ENCODE results near the gene KIF3B.
"Not testable (repeated sequence)": the region's sequence is repeated elsewhere in the genome, so short reads cannot be mapped to it uniquely, and the experiment has no call there.

The KIF3B gene

GRCh38 chr20:32260973-32261372, 16.5 kb upstream of the KIF3B start:
- not testable (repeated sequence) for H4K8ac ChIP-seq (ENCODE audit: low read length); H2BK5ac ChIP-seq (ENCODE audit: low read depth, low read length, poor library complexity, severe bottlenecking); H3K4ac ChIP-seq (ENCODE audit: low read depth in 1 of 2, low read length in 2 of 2); H3K36me3 ChIP-seq (ENCODE audit: control insufficient read depth in 1 of 2, insufficient read depth in 2 of 2, low read depth in 1 of 2, low read length in 2 of 2); H3K18ac ChIP-seq (ENCODE audit: low read depth in 1 of 2, low read length in 2 of 2); H4K91ac ChIP-seq (ENCODE audit: low read length); H3K4me3 ChIP-seq (ENCODE audit: insufficient read depth in 1 of 2, low read depth in 1 of 2, low read length in 2 of 2); H2BK120ac ChIP-seq (ENCODE audit: low read depth, low read length); H3K27me3 ChIP-seq (ENCODE audit: control insufficient read depth in 1 of 2, insufficient read depth in 1 of 2, low read length in 2 of 2); H3K4me2 ChIP-seq (ENCODE audit: low read length, poor library complexity, severe bottlenecking); H3K23ac ChIP-seq (ENCODE audit: low read length in 2 of 2); H3K14ac ChIP-seq (ENCODE audit: low read length in 2 of 2); H3K4me1 ChIP-seq (ENCODE audit: control insufficient read depth, insufficient read depth, low read depth, low read length); H3K27ac ChIP-seq (ENCODE audit: low read length, poor library complexity, severe bottlenecking); DNase-seq; H3K79me1 ChIP-seq (replicated peaks; ENCODE audit: low read length, poor library complexity, severe bottlenecking); H3K9me3 ChIP-seq (ENCODE audit: control insufficient read depth, low read length); H2AK5ac ChIP-seq (ENCODE audit: low read length, severe bottlenecking); H2BK12ac ChIP-seq (ENCODE audit: low read length in 2 of 2); H3K9ac ChIP-seq (ENCODE audit: low read length); H2BK15ac ChIP-seq (ENCODE audit: low read depth, poor library complexity, severe bottlenecking); H2AFZ ChIP-seq (ENCODE audit: low read depth, low read length)
- 89% methylated on average over 10 of the region's 10 CpGs for WGBS

- H4K8ac ChIP-seq (ENCODE audit: low read length) = no peak overlapping the region
- no peak overlapping the region for H2BK15ac ChIP-seq (ENCODE audit: low read depth, poor library complexity, severe bottlenecking)
- H3K27me3 ChIP-seq (ENCODE audit: control insufficient read depth in 1 of 2, insufficient read depth in 1 of 2, low read length in 2 of 2) = no peaks in the 10 kb centered on the region
- H2BK12ac ChIP-seq (ENCODE audit: low read length in 2 of 2) = no peak overlapping the region
- H3K23ac ChIP-seq (ENCODE audit: low read length in 2 of 2) = no peak overlapping the region
- no peak overlapping the region for H4K91ac ChIP-seq (ENCODE audit: low read length)
- H3K4me1 ChIP-seq (ENCODE audit: control insufficient read depth, insufficient read depth, low read depth, low read length) = no peaks in the 10 kb centered on the region
- H3K4ac ChIP-seq (ENCODE audit: low read depth in 1 of 2, low read length in 2 of 2) = no peak overlapping the region
- no peak overlapping the region for H3K18ac ChIP-seq (ENCODE audit: low read depth in 1 of 2, low read length in 2 of 2)
- H3K36me3 ChIP-seq (ENCODE audit: control insufficient read depth in 1 of 2, insufficient read depth in 2 of 2, low read depth in 1 of 2, low read length in 2 of 2) = no peaks in the 10 kb centered on the region
- H3K9ac ChIP-seq (ENCODE audit: low read length) = no peak overlapping the region
- H2AK5ac ChIP-seq (ENCODE audit: low read length, severe bottlenecking) = no peak overlapping the region
- no peak overlapping the region for H2BK5ac ChIP-seq (ENCODE audit: low read depth, low read length, poor library complexity, severe bottlenecking)
- no peak overlapping the region for H3K4me3 ChIP-seq (ENCODE audit: insufficient read depth in 1 of 2, low read depth in 1 of 2, low read length in 2 of 2)
- no peak overlapping the region for H3K4me2 ChIP-seq (ENCODE audit: low read length, poor library complexity, severe bottlenecking)
- no peak overlapping the region for H2AFZ ChIP-seq (ENCODE audit: low read depth, low read length)
- no peaks in the 10 kb centered on the region for H3K79me1 ChIP-seq (replicated peaks; ENCODE audit: low read length, poor library complexity, severe bottlenecking)
- H3K14ac ChIP-seq (ENCODE audit: low read length in 2 of 2) = no peak overlapping the region
- H3K9me3 ChIP-seq (ENCODE audit: control insufficient read depth, low read length) = no peaks in the 10 kb centered on the region
- no peak overlapping the region for H2BK120ac ChIP-seq (ENCODE audit: low read depth, low read length)
- WGBS = 80% methylated on average over 2 of the region's 2 CpGs
- H3K27ac ChIP-seq (ENCODE audit: low read length, poor library complexity, severe bottlenecking) = no peak overlapping the region
- DNase-seq = no peak
Observed at GRCh38 chr20:32261644-32262043, 15.8 kb upstream of the KIF3B start.

GRCh38 chr20:32263398-32263954, 14.0 kb upstream of the KIF3B start:
- Histone ChIP-seq H3K9ac (ENCODE audit: low read length) (no peak overlapping the region), H2AK5ac (ENCODE audit: low read length, severe bottlenecking) (no peak overlapping the region), H3K27me3 (ENCODE audit: control insufficient read depth in 1 of 2, insufficient read depth in 1 of 2, low read length in 2 of 2) (no peaks in the 10 kb centered on the region), H3K36me3 (ENCODE audit: control insufficient read depth in 1 of 2, insufficient read depth in 2 of 2, low read depth in 1 of 2, low read length in 2 of 2) (no peaks in the 10 kb centered on the region), H2BK5ac (ENCODE audit: low read depth, low read length, poor library complexity, severe bottlenecking) (no peak overlapping the region), H4K91ac (ENCODE audit: low read length) (no peak overlapping the region), H2AFZ (ENCODE audit: low read depth, low read length) (no peak overlapping the region), H3K4me3 (ENCODE audit: insufficient read depth in 1 of 2, low read depth in 1 of 2, low read length in 2 of 2) (no peak overlapping the region), H2BK120ac (ENCODE audit: low read depth, low read length) (no peak overlapping the region), H3K9me3 (ENCODE audit: control insufficient read depth, low read length) (no peaks in the 10 kb centered on the region), H3K4ac (ENCODE audit: low read depth in 1 of 2, low read length in 2 of 2) (no peak overlapping the region), H3K14ac (ENCODE audit: low read length in 2 of 2) (no peak overlapping the region), H2BK15ac (ENCODE audit: low read depth, poor library complexity, severe bottlenecking) (no peak overlapping the region), H3K4me1 (ENCODE audit: control insufficient read depth, insufficient read depth, low read depth, low read length) (no peaks in the 10 kb centered on the region), H4K8ac (ENCODE audit: low read length) (no peak overlapping the region), H3K27ac (ENCODE audit: low read length, poor library complexity, severe bottlenecking) (no peak overlapping the region), H3K79me1 (replicated peaks; ENCODE audit: low read length, poor library complexity, severe bottlenecking) (no peaks in the 10 kb centered on the region), H3K18ac (ENCODE audit: low read depth in 1 of 2, low read length in 2 of 2) (no peak overlapping the region), H3K4me2 (ENCODE audit: low read length, poor library complexity, severe bottlenecking) (no peak overlapping the region), H2BK12ac (ENCODE audit: low read length in 2 of 2) (no peak overlapping the region), H3K23ac (ENCODE audit: low read length in 2 of 2) (no peak overlapping the region)
- WGBS = 85% methylated on average over 7 of the region's 7 CpGs
- no peak for DNase-seq

- Histone ChIP-seq H3K36me3 (ENCODE audit: control insufficient read depth in 1 of 2, insufficient read depth in 2 of 2, low read depth in 1 of 2, low read length in 2 of 2) (no peaks in the 10 kb centered on the region), H2BK15ac (ENCODE audit: low read depth, poor library complexity, severe bottlenecking) (no peak overlapping the region), H3K23ac (ENCODE audit: low read length in 2 of 2) (no peak overlapping the region), H4K91ac (ENCODE audit: low read length) (no peak overlapping the region), H2BK120ac (ENCODE audit: low read depth, low read length) (no peak overlapping the region), H3K14ac (ENCODE audit: low read length in 2 of 2) (no peak overlapping the region), H3K27me3 (ENCODE audit: control insufficient read depth in 1 of 2, insufficient read depth in 1 of 2, low read length in 2 of 2) (peaks cover 8 to 19% of the 10 kb centered on the region in 2 experiments), H2AFZ (ENCODE audit: low read depth, low read length) (no peak overlapping the region), H3K4me1 (ENCODE audit: control insufficient read depth, insufficient read depth, low read depth, low read length) (no peaks in the 10 kb centered on the region), H3K9me3 (ENCODE audit: control insufficient read depth, low read length) (no peaks in the 10 kb centered on the region), H3K4me2 (ENCODE audit: low read length, poor library complexity, severe bottlenecking) (no peak overlapping the region), H4K8ac (ENCODE audit: low read length) (no peak overlapping the region), H3K18ac (ENCODE audit: low read depth in 1 of 2, low read length in 2 of 2) (no peak overlapping the region), H2AK5ac (ENCODE audit: low read length, severe bottlenecking) (no peak overlapping the region), H3K27ac (ENCODE audit: low read length, poor library complexity, severe bottlenecking) (no peak overlapping the region), H2BK12ac (ENCODE audit: low read length in 2 of 2) (no peak overlapping the region), H3K4ac (ENCODE audit: low read depth in 1 of 2, low read length in 2 of 2) (no peak overlapping the region), H3K4me3 (ENCODE audit: insufficient read depth in 1 of 2, low read depth in 1 of 2, low read length in 2 of 2) (no peak overlapping the region), H3K9ac (ENCODE audit: low read length) (no peak overlapping the region), H2BK5ac (ENCODE audit: low read depth, low read length, poor library complexity, severe bottlenecking) (no peak overlapping the region), H3K79me1 (replicated peaks; ENCODE audit: low read length, poor library complexity, severe bottlenecking) (no peaks in the 10 kb centered on the region)
- WGBS = 85% methylated on average over 5 of the region's 5 CpGs
- no peak for DNase-seq
Observed at GRCh38 chr20:32271620-32272019, 5.8 kb upstream of the KIF3B start.
